ENCODE results near the gene COL1A1. TPM values are rescaled to one million over a fixed set of nuclear protein-coding genes. Genes with fewer than 3 reads are reported as not detected.

The COL1A1 gene
- total and polyA plus RNA-seq, 2 of the 13 experiments (the other 11 are each of a cell fraction or from before 2014, with no cell fraction given), result 0.05 TPM; not detected in 1

DNA sequence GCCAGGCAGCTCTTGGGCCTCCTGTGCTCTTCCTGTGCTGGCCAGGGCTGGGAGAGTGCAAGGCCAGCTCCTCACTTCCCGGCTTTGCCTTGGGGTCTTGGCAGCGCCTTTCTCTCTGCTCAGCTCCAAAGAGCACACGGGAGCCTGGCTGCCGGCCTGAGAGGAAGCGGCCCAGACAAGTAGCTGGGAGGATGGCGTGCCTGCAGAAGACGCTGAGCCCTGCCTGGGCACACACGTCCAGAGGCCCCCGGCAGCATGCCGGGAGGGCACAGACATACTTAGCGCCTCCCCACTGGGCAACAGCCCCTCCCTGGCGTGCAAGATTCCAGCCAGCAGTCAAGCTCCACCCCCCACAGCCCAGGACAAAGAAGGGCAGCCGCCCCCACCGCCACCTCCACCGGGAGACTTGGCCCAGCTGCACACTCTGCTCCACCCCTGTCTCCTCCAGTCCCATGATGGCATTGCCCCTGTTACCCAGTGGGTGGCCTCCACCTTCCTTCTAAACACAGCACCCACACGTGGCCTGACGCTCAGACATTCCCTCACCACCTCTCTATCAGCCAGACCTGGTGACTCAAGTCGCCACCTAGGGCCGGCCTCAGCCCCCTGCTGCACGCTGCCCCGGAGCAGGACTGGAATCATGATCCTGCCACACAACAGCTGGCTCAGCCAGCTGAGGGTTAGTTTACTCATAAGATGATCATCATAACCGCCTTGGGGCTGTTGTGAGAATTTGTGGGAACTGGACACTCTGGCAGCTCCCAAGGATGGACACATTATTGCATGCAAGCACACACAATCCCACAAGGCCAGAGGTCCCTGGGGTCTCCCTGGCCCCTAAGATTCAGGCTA is 23.2 kb downstream of the COL1A1 start (continued):
- TF ChIP-seq HMGA1 (CRISPR knock-in tag; conservative IDR thresholded peaks at IDR 0.05), result no peak
- 0 out of 2 replicates have a peak, but pooled peaks have one; percentile 15 for TF ChIP-seq ESRRA (CRISPR knock-in tag; IDR thresholded peaks at IDR 0.05; ENCODE audit: low read depth)
- no peak for TF ChIP-seq ZNF317 (CRISPR knock-in tag; IDR thresholded peaks at IDR 0.05)
- TF ChIP-seq, protein P1, sequence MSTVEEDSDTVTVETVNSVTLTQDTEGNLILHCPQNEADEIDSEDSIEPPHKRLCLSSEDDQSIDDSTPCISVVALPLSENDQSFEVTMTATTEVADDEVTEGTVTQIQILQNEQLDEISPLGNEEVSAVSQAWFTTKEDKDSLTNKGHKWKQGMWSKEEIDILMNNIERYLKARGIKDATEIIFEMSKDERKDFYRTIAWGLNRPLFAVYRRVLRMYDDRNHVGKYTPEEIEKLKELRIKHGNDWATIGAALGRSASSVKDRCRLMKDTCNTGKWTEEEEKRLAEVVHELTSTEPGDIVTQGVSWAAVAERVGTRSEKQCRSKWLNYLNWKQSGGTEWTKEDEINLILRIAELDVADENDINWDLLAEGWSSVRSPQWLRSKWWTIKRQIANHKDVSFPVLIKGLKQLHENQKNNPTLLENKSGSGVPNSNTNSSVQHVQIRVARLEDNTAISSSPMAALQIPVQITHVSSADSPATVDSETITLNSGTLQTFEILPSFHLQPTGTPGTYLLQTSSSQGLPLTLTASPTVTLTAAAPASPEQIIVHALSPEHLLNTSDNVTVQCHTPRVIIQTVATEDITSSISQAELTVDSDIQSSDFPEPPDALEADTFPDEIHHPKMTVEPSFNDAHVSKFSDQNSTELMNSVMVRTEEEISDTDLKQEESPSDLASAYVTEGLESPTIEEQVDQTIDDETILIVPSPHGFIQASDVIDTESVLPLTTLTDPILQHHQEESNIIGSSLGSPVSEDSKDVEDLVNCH (CRISPR knock-in tag; IDR thresholded peaks at IDR 0.05), result no peak
- no peak for TF ChIP-seq ZNF251 (CRISPR knock-in tag; IDR thresholded peaks at IDR 0.05)
- TF ChIP-seq, protein P2, sequence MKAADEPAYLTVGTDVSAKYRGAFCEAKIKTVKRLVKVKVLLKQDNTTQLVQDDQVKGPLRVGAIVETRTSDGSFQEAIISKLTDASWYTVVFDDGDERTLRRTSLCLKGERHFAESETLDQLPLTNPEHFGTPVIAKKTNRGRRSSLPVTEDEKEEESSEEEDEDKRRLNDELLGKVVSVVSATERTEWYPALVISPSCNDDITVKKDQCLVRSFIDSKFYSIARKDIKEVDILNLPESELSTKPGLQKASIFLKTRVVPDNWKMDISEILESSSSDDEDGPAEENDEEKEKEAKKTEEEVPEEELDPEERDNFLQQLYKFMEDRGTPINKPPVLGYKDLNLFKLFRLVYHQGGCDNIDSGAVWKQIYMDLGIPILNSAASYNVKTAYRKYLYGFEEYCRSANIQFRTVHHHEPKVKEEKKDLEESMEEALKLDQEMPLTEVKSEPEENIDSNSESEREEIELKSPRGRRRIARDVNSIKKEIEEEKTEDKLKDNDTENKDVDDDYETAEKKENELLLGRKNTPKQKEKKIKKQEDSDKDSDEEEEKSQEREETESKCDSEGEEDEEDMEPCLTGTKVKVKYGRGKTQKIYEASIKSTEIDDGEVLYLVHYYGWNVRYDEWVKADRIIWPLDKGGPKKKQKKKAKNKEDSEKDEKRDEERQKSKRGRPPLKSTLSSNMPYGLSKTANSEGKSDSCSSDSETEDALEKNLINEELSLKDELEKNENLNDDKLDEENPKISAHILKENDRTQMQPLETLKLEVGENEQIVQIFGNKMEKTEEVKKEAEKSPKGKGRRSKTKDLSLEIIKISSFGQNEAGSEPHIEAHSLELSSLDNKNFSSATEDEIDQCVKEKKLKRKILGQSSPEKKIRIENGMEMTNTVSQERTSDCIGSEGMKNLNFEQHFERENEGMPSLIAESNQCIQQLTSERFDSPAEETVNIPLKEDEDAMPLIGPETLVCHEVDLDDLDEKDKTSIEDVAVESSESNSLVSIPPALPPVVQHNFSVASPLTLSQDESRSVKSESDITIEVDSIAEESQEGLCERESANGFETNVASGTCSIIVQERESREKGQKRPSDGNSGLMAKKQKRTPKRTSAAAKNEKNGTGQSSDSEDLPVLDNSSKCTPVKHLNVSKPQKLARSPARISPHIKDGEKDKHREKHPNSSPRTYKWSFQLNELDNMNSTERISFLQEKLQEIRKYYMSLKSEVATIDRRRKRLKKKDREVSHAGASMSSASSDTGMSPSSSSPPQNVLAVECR (CRISPR knock-in tag; IDR thresholded peaks at IDR 0.05; ENCODE audit: borderline replicate concordance), result peak; percentile 73; the same call in 1 of the 2 replicates
- no peak for TF ChIP-seq RFXAP (CRISPR knock-in tag; IDR thresholded peaks at IDR 0.05; ENCODE audit: borderline replicate concordance)
- TF ChIP-seq, protein P3, sequence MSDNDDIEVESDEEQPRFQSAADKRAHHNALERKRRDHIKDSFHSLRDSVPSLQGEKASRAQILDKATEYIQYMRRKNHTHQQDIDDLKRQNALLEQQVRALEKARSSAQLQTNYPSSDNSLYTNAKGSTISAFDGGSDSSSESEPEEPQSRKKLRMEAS (IDR thresholded peaks at IDR 0.05), result peak; percentile 95
- peak; percentile 58; the same call in 1 of the 2 replicates for TF ChIP-seq PITX1 (CRISPR knock-in tag; IDR thresholded peaks at IDR 0.05)
- TF ChIP-seq SP140L (CRISPR knock-in tag; IDR thresholded peaks at IDR 0.05; ENCODE audit: borderline replicate concordance), result peak; percentile 81; the same call in 1 of the 2 replicates
- TF ChIP-seq, protein P4, sequence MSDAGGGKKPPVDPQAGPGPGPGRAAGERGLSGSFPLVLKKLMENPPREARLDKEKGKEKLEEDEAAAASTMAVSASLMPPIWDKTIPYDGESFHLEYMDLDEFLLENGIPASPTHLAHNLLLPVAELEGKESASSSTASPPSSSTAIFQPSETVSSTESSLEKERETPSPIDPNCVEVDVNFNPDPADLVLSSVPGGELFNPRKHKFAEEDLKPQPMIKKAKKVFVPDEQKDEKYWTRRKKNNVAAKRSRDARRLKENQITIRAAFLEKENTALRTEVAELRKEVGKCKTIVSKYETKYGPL (CRISPR knock-in tag; IDR thresholded peaks at IDR 0.05), result no peak
- TF ChIP-seq YEATS4 (CRISPR knock-in tag; IDR thresholded peaks at IDR 0.05; ENCODE audit: borderline replicate concordance), result 0 out of 2 replicates have a peak, but pooled peaks have one; percentile 7
- 0 out of 2 replicates have a peak, but pooled peaks have one; percentile 45 for TF ChIP-seq KLF9 (CRISPR knock-in tag; IDR thresholded peaks at IDR 0.05; ENCODE audit: low read depth)
- TF ChIP-seq HMG20A (CRISPR knock-in tag; IDR thresholded peaks at IDR 0.05; ENCODE audit: borderline replicate concordance), result no peak; the same call in 1 of the 2 replicates
- no peak for TF ChIP-seq PAWR (CRISPR knock-in tag; IDR thresholded peaks at IDR 0.05; ENCODE audit: borderline replicate concordance)
- TF ChIP-seq YY1 (IDR thresholded peaks at IDR 0.05; ENCODE audit: insufficient read depth, insufficient replicate concordance, low read depth, low read length), result peak; percentile 40
- TF ChIP-seq SIX1 (CRISPR knock-in tag; IDR thresholded peaks at IDR 0.05; ENCODE audit: borderline replicate concordance), result no peak
- TF ChIP-seq ZNF816 (CRISPR knock-in tag; IDR thresholded peaks at IDR 0.05; ENCODE audit: borderline replicate concordance), result no peak
- TF ChIP-seq ZNF484 (CRISPR knock-in tag; IDR thresholded peaks at IDR 0.05; ENCODE audit: borderline replicate concordance, low read depth), result no peak
- TF ChIP-seq, protein P5, sequence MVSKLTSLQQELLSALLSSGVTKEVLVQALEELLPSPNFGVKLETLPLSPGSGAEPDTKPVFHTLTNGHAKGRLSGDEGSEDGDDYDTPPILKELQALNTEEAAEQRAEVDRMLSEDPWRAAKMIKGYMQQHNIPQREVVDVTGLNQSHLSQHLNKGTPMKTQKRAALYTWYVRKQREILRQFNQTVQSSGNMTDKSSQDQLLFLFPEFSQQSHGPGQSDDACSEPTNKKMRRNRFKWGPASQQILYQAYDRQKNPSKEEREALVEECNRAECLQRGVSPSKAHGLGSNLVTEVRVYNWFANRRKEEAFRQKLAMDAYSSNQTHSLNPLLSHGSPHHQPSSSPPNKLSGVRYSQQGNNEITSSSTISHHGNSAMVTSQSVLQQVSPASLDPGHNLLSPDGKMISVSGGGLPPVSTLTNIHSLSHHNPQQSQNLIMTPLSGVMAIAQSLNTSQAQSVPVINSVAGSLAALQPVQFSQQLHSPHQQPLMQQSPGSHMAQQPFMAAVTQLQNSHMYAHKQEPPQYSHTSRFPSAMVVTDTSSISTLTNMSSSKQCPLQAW (CRISPR knock-in tag; IDR thresholded peaks at IDR 0.05), result no peak
